WTC11 (cell line): ENCODE results near the gene YDJC.

Source experiments
- ATF2 ChIP-seq: sonication (generic); formaldehyde crosslinking; IDR thresholded peaks from 2 replicates; pipeline ENCODE4 v1.8.1; 2022; ENCODE audit warnings: low read depth, missing genetic modification reagents, borderline replicate concordance
- CTCF ChIP-seq: fragments of 200-600 bp; IDR thresholded peaks from 2 replicates; pipeline ENCODE4 v1.8.0; 2022; ENCODE audit warnings: antibody characterized with exemption
- ELF4 ChIP-seq: sonication (generic); formaldehyde crosslinking; IDR thresholded peaks from 2 replicates; pipeline ENCODE4 v1.8.1; 2022; ENCODE audit warnings: low read depth, mild to moderate bottlenecking, moderate library complexity, missing genetic modification reagents
- ETV6 ChIP-seq: sonication (generic); formaldehyde crosslinking; IDR thresholded peaks from 2 replicates; pipeline ENCODE4 v1.8.1; 2022; ENCODE audit warnings: mild to moderate bottlenecking, missing genetic modification reagents
- FOXJ3 ChIP-seq: sonication (generic); formaldehyde crosslinking; IDR thresholded peaks from 2 replicates; pipeline ENCODE4 v1.9.0; 2021; ENCODE audit warnings: missing genetic modification reagents, mild to moderate bottlenecking, borderline replicate concordance
- IRF1 ChIP-seq: sonication (generic); formaldehyde crosslinking; IDR thresholded peaks from 2 replicates; pipeline ENCODE4 v1.8.0; 2023; ENCODE audit warnings: missing genetic modification reagents
- NR2C2 ChIP-seq: sonication (generic); formaldehyde crosslinking; IDR thresholded peaks from 2 replicates; pipeline ENCODE4 v1.8.0; 2022; ENCODE audit warnings: mild to moderate bottlenecking, missing genetic modification reagents
- NR3C1 ChIP-seq: sonication (generic); formaldehyde crosslinking; conservative IDR thresholded peaks from 2 replicates; pipeline ENCODE4 v1.8.1; 2023; ENCODE audit warnings: low read depth, mild to moderate bottlenecking, missing genetic modification reagents
- PRDM15 ChIP-seq: sonication (generic); formaldehyde crosslinking; IDR thresholded peaks from 2 replicates; pipeline ENCODE4 v1.8.0; 2022; ENCODE audit warnings: missing genetic modification reagents
- TCF7 ChIP-seq: sonication (generic); formaldehyde crosslinking; IDR thresholded peaks from 2 replicates; pipeline ENCODE4 v1.8.0; 2022; ENCODE audit warnings: mild to moderate bottlenecking, low read depth, missing genetic modification reagents, moderate library complexity
- TEAD1 ChIP-seq: sonication (generic); formaldehyde crosslinking; IDR thresholded peaks from 2 replicates; pipeline ENCODE4 v1.8.0; 2022; ENCODE audit warnings: mild to moderate bottlenecking, missing genetic modification reagents

- TF ChIP-seq NR3C1 (CRISPR knock-in tag) = no peak
- no peak for TF ChIP-seq CTCF
- TF ChIP-seq ETV6 (CRISPR knock-in tag) = no peak
- no peak for TF ChIP-seq PRDM15 (CRISPR knock-in tag)
- no peak for TF ChIP-seq IRF1 (CRISPR knock-in tag)
- no peak for TF ChIP-seq ELF4
- TF ChIP-seq NR2C2 (CRISPR knock-in tag) = no peak
- TF ChIP-seq ATF2 (CRISPR knock-in tag) = no peak
- no peak for TF ChIP-seq FOXJ3
- TF ChIP-seq TCF7 (CRISPR knock-in tag) = no peak
- TF ChIP-seq TEAD1 (CRISPR knock-in tag) = no peak
Observed at GRCh38 chr22:21635771-21636510, 6.1 kb upstream of the YDJC start.
